Loucy (cell line): ENCODE measurements around the gene CAMK2G.

Experiments
- H2AFZ ChIP-seq: fragments of 200-600 bp; sonication (generic); 2 replicates; pipeline ENCODE4 v1.6.0; 2016; ENCODE audit warnings: antibody characterized with exemption, mild to moderate bottlenecking, low read length, moderate library complexity
- H3F3A ChIP-seq: fragments of 200-600 bp; 2 replicates; pipeline ENCODE4 v1.6.0; 2016; ENCODE audit warnings: antibody characterized with exemption, low read depth, mild to moderate bottlenecking
- H3K27me3 ChIP-seq: fragments of 200-600 bp; sonication (generic); 2 replicates; pipeline ENCODE4 v1.6.1; 2014; ENCODE audit warnings: low read length, mild to moderate bottlenecking; ENCODE audit not compliant: insufficient read depth, poor library complexity, severe bottlenecking
- H3K36me3 ChIP-seq: fragments of 200-600 bp; sonication (generic); 2 replicates; pipeline ENCODE4 v1.6.1; 2016; ENCODE audit warnings: low read length; ENCODE audit not compliant: insufficient read depth
- H3K4me1 ChIP-seq: fragments of 200-600 bp; sonication (generic); 2 replicates; pipeline ENCODE4 v1.5.1; 2014; ENCODE audit warnings: low read length, mild to moderate bottlenecking; ENCODE audit not compliant: insufficient read depth, poor library complexity, severe bottlenecking
- H3K4me2 ChIP-seq: fragments of 200-600 bp; sonication (generic); 2 replicates; pipeline ENCODE4 v1.6.0; 2014; ENCODE audit warnings: antibody characterized with exemption, low read length, low read depth, mild to moderate bottlenecking; ENCODE audit not compliant: poor library complexity, severe bottlenecking
- H3K4me3 ChIP-seq: fragments of 200-600 bp; sonication (generic); 2 replicates; pipeline ENCODE4 v1.5.1; 2014; ENCODE audit warnings: low read length, mild to moderate bottlenecking, mixed read lengths; ENCODE audit not compliant: poor library complexity, severe bottlenecking
- H3K79me2 ChIP-seq: fragments of 200-600 bp; sonication (generic); 2 replicates; pipeline ENCODE4 v1.6.1; 2014; ENCODE audit warnings: low read length; ENCODE audit not compliant: insufficient read depth
- H3K9ac ChIP-seq: fragments of 200-600 bp; sonication (generic); 2 replicates; pipeline ENCODE4 v1.6.0; 2014; ENCODE audit warnings: mild to moderate bottlenecking, low read depth, low read length, moderate library complexity; ENCODE audit not compliant: poor library complexity, severe bottlenecking
- H3K9me2 ChIP-seq: fragments of 200-600 bp; sonication (generic); replicated peaks from 2 replicates; pipeline ENCODE4 v1.6.1; 2016; ENCODE audit warnings: low read depth, low read length, mixed read lengths
- H3K9me3 ChIP-seq: fragments of 200-600 bp; sonication (generic); 2 replicates; pipeline ENCODE4 v1.6.1; 2014; ENCODE audit warnings: mild to moderate bottlenecking, antibody characterized with exemption, low read length, low read depth; ENCODE audit not compliant: insufficient read depth
- H4K20me1 ChIP-seq: fragments of 200-600 bp; sonication (generic); 2 replicates; pipeline ENCODE4 v1.6.0; 2014; ENCODE audit warnings: antibody characterized with exemption, low read length, mild to moderate bottlenecking; ENCODE audit not compliant: insufficient read depth, poor library complexity, severe bottlenecking
- CTCF ChIP-seq: fragments of 200-600 bp; sonication (generic); conservative IDR thresholded peaks from 2 replicates; pipeline ENCODE4 v1.5.1; 2014; ENCODE audit warnings: mild to moderate bottlenecking, antibody characterized with exemption, low read length
- EZH2phosphoT487 ChIP-seq: fragments of 200-600 bp; IDR thresholded peaks from 2 replicates; pipeline ENCODE4 v1.6.1; 2018; ENCODE audit warnings: antibody characterized with exemption, mild to moderate bottlenecking, moderate library complexity, borderline replicate concordance

The CAMK2G gene

GRCh38 chr10:73818402-73818801, 56.0 kb downstream of the CAMK2G start:
- no peaks in the 10 kb centered on the region for H3K9me3 ChIP-seq
- H4K20me1 ChIP-seq: no peaks in the 10 kb centered on the region
- H3F3A ChIP-seq: 0 out of 2 replicates have a peak, but pooled peaks cover 2% of the 10 kb centered on the region
- no peaks in the 10 kb centered on the region for H3K4me1 ChIP-seq
- no peak overlapping the region for H3K4me3 ChIP-seq
- no peak overlapping the region for H3K4me2 ChIP-seq
- no peak overlapping the region for H3K9ac ChIP-seq
- no peak overlapping the region for H2AFZ ChIP-seq
- H3K9me2 ChIP-seq: no peaks in the 10 kb centered on the region
- TF ChIP-seq CTCF: no peak
- TF ChIP-seq EZH2phosphoT487: no peak
- H3K36me3 ChIP-seq: peaks cover 64% of the 10 kb centered on the region; the same call in 1 of the 2 replicates
- H3K79me2 ChIP-seq: no peaks in the 10 kb centered on the region
- H3K27me3 ChIP-seq: no peaks in the 10 kb centered on the region

GRCh38 chr10:73817826-73818225, 56.5 kb downstream of the CAMK2G start:
- Histone ChIP-seq H3F3A (peaks cover 6% of the 10 kb centered on the region; the same call in 1 of the 2 replicates), H3K4me2 (no peak overlapping the region), H3K4me3 (no peak overlapping the region), H3K9ac (no peak overlapping the region), H2AFZ (no peak overlapping the region), H4K20me1 (no peaks in the 10 kb centered on the region), H3K36me3 (peaks cover 64% of the 10 kb centered on the region; the same call in 1 of the 2 replicates), H3K9me2 (no peaks in the 10 kb centered on the region), H3K9me3 (no peaks in the 10 kb centered on the region), H3K4me1 (no peaks in the 10 kb centered on the region), H3K27me3 (no peaks in the 10 kb centered on the region), H3K79me2 (no peaks in the 10 kb centered on the region)
- TF ChIP-seq EZH2phosphoT487: no peak
- no peak for TF ChIP-seq CTCF

DNA sequence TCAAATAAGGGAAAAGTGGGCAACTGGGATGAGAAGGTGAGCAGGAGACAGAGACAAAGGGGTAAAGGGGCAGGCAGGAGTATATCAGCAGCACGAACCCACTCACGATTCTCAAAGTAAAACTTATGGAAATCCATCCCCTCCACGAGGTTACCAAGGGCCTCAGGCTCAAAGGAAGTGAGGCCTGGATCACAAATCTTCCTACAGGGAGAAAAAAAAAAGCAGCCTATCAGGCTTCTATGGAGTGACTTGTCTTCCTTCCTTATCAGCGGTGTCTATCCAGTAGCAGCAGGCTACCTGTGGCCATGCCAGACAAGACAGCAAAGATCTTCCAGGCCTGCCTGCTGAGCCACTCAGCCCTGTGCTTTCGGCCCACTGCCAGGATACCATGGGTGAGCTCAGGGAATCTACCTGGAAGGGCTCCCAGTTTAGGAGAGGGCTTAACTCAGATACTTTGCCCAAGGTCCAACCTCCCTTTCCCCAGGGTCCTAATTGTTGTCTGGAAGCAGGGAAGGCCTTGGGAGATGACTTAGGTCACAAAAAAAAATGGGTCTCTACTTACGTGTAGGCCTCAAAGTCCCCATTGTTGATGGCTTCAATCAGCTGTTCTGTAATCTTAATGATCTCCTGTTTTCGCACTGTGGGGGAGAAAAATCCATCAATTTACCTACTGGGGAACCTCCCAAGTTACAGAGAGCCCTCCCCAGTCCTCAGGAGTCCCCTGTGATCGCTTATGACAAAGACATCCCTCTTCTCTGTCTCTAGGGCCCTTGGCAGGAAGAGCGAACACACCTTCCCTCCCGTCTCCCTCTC, 57.2 kb downstream of the CAMK2G start:
- Histone ChIP-seq H3K4me1 (no peaks in the 10 kb centered on the region), H3K9me2 (no peaks in the 10 kb centered on the region), H3K9me3 (no peaks in the 10 kb centered on the region), H3K4me2 (no peak overlapping the region), H4K20me1 (no peaks in the 10 kb centered on the region), H2AFZ (no peak overlapping the region), H3K9ac (no peak overlapping the region), H3K27me3 (no peaks in the 10 kb centered on the region), H3K4me3 (no peak overlapping the region), H3F3A (peaks cover 12% of the 10 kb centered on the region; the same call in 1 of the 2 replicates), H3K79me2 (no peaks in the 10 kb centered on the region), H3K36me3 (peaks cover 63% of the 10 kb centered on the region; the same call in 1 of the 2 replicates)
- TF ChIP-seq EZH2phosphoT487 (no peak), CTCF (no peak)
